Osteoblast (primary cell): ENCODE measurements around the gene AZIN2. TPM values are rescaled to one million over a fixed set of nuclear protein-coding genes. Genes with fewer than 3 reads are reported as not detected.
"Not testable (repeated sequence)": the region's sequence is repeated elsewhere in the genome, so short reads cannot be mapped to it uniquely, and the experiment has no call there.

Experiments used
- DNase-seq: peaks from one replicate; pipeline ENCODE4 v3.0.0; 2011; ENCODE audit warnings: low spot score, mixed read lengths; ENCODE audit not compliant: insufficient read length; ENCODE audit errors: missing footprints
- H2AFZ ChIP-seq: 2 replicates; pipeline ENCODE4 v1.6.0; 2011; ENCODE audit warnings: mild to moderate bottlenecking, low read length
- H3K27ac ChIP-seq: 2 replicates; pipeline ENCODE4 v1.5.1; 2011; ENCODE audit warnings: mild to moderate bottlenecking, low read depth, low read length, moderate library complexity
- H3K27me3 ChIP-seq: 2 replicates; pipeline ENCODE4 v1.6.0; 2012; ENCODE audit warnings: mild to moderate bottlenecking, control low read depth, inconsistent platforms, low read length, moderate library complexity; ENCODE audit not compliant: insufficient read depth
- H3K36me3 ChIP-seq: 2 replicates; pipeline ENCODE4 v1.5.1; 2011; ENCODE audit warnings: mild to moderate bottlenecking, low read length, control low read depth, moderate library complexity; ENCODE audit not compliant: insufficient read depth
- H3K4me1 ChIP-seq: 2 replicates; pipeline ENCODE4 v1.5.1; 2011; ENCODE audit warnings: mild to moderate bottlenecking, low read length, control low read depth, moderate library complexity; ENCODE audit not compliant: insufficient read depth
- H3K4me2 ChIP-seq: 2 replicates; pipeline ENCODE4 v1.6.0; 2011; ENCODE audit warnings: mild to moderate bottlenecking, low read length; ENCODE audit not compliant: insufficient read depth
- H3K4me3 ChIP-seq: fragments of 200-600 bp; sonication (generic); 3 replicates; pipeline ENCODE4 v1.5.1; 2012; ENCODE audit warnings: mild to moderate bottlenecking, low read length, inconsistent platforms; ENCODE audit not compliant: insufficient read depth
- H3K79me2 ChIP-seq: 2 replicates; pipeline ENCODE4 v1.6.0; 2012; ENCODE audit warnings: mild to moderate bottlenecking, low read length, control low read depth, inconsistent platforms; ENCODE audit not compliant: insufficient read depth
- H3K9me3 ChIP-seq: 2 replicates; pipeline ENCODE4 v1.5.1; 2011; ENCODE audit warnings: low read depth, low read length, control low read depth
- H4K20me1 ChIP-seq: 2 replicates; pipeline ENCODE4 v1.6.0; 2012; ENCODE audit warnings: mild to moderate bottlenecking, low read length, control low read depth; ENCODE audit not compliant: insufficient read depth
- total RNA-seq: library from RNA; depleted of rRNA; stranded (reverse); fragments of >200 nt; gene quantifications from 2 replicates; pipeline ENCODE4 v1.2.3, GENCODE V29; 2012
- TF ChIP-seq, protein P1 (sequence below): IDR thresholded peaks from 2 replicates; pipeline ENCODE4 v1.5.1; 2011; ENCODE audit warnings: mild to moderate bottlenecking, low read depth, low read length, moderate library complexity; ENCODE audit errors: extremely low read depth

Gene AZIN2
- total RNA-seq, 1 donor, result 18.8 TPM

DNA sequence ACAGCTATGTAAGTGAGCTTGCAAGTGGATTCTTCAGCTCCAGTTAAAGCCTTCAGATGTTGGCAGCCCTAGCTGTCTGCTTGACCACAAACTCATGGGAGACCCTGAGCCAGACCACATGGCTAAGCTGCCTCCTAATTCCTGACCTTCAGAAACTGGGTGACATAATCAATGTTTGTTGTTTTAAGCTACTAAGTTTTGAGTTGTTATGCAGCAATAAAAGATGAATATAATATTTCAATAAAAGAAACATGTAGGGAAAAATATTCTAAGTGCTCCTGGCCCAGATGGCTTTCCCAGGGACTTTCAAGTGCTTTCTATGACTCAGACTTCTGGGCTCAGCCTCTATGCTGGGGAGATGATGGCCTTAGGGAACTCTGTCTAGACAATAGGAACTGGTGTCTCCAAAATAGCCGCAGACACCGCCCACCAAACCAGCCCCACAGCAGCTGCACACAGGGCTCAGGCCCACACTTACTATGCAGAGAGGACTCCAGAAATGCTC lies 20.3 kb upstream of the AZIN2 start:
- H3K4me1 ChIP-seq, result peaks cover 12% of the 10 kb centered on the region
- no peak overlapping the region for H2AFZ ChIP-seq
- H3K79me2 ChIP-seq, result no peaks in the 10 kb centered on the region
- no peak overlapping the region for H3K4me3 ChIP-seq
- peak; percentile 95 for DNase-seq
- H3K9me3 ChIP-seq, result peaks cover 10% of the 10 kb centered on the region
- H3K27ac ChIP-seq, result peak overlapping the region; percentile 68
- H3K4me2 ChIP-seq, result peak overlapping the region; percentile 43
- H4K20me1 ChIP-seq, result no peaks in the 10 kb centered on the region
- no peaks in the 10 kb centered on the region for H3K27me3 ChIP-seq
- no peaks in the 10 kb centered on the region for H3K36me3 ChIP-seq
- TF ChIP-seq, protein P1, sequence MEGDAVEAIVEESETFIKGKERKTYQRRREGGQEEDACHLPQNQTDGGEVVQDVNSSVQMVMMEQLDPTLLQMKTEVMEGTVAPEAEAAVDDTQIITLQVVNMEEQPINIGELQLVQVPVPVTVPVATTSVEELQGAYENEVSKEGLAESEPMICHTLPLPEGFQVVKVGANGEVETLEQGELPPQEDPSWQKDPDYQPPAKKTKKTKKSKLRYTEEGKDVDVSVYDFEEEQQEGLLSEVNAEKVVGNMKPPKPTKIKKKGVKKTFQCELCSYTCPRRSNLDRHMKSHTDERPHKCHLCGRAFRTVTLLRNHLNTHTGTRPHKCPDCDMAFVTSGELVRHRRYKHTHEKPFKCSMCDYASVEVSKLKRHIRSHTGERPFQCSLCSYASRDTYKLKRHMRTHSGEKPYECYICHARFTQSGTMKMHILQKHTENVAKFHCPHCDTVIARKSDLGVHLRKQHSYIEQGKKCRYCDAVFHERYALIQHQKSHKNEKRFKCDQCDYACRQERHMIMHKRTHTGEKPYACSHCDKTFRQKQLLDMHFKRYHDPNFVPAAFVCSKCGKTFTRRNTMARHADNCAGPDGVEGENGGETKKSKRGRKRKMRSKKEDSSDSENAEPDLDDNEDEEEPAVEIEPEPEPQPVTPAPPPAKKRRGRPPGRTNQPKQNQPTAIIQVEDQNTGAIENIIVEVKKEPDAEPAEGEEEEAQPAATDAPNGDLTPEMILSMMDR, result no peak

DNA sequence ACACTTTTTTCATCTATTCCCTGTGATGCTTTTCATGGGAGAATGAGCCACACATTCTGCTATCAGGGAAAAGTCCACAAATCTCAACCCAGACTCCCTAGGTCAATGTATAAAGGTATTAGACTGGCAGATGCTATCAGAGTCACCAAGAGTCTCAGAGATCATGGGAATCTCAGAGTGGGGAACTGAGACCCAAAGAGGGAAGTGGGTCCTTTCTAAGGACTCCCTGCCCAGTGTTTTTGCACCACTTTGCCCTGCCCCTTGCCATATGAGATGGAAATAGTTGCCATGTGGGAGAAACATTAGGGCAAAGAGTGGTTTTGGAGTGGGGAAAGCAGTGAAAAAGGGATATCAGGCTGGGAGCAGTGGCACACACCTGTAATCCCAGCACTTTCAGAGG lies 19.1 kb upstream of the AZIN2 start:
- DNase-seq, result no peak
- Histone ChIP-seq H3K27me3 (no peaks in the 10 kb centered on the region), H3K4me3 (no peak overlapping the region), H3K9me3 (peaks cover 10% of the 10 kb centered on the region), H3K27ac (no peak overlapping the region), H2AFZ (no peak overlapping the region), H3K79me2 (no peaks in the 10 kb centered on the region), H3K4me1 (peaks cover 12% of the 10 kb centered on the region), H4K20me1 (no peaks in the 10 kb centered on the region), H3K36me3 (no peaks in the 10 kb centered on the region), H3K4me2 (no peak overlapping the region)
- TF ChIP-seq, protein P1, result no peak

DNA sequence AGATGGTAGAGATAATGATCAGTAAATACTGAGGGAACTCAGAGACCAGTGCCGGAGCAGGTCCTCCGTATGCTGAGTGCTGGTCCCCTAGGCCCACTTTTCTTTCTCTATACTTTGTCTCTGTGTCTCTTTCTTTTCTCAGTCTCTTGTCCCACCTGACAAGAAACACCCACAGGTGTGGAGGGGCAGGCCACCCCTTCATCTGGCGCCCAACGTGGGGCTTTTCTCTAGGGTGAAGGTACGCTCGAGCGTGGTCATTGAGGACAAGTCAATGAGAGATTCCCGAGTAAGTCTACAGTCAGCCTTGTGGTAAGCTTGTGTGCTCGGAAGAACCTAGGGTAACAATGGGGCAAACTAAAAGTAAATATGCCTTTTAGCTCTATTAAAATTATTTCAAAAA lies 16.7 kb upstream of the AZIN2 start:
- not testable (repeated sequence) for H3K9me3 ChIP-seq, H3K27me3 ChIP-seq, H3K27ac ChIP-seq, H3K4me2 ChIP-seq, H2AFZ ChIP-seq, H3K4me3 ChIP-seq, H3K36me3 ChIP-seq, H4K20me1 ChIP-seq, H3K79me2 ChIP-seq, DNase-seq
- H3K4me1 ChIP-seq, result peaks cover 12% of the 10 kb centered on the region

DNA sequence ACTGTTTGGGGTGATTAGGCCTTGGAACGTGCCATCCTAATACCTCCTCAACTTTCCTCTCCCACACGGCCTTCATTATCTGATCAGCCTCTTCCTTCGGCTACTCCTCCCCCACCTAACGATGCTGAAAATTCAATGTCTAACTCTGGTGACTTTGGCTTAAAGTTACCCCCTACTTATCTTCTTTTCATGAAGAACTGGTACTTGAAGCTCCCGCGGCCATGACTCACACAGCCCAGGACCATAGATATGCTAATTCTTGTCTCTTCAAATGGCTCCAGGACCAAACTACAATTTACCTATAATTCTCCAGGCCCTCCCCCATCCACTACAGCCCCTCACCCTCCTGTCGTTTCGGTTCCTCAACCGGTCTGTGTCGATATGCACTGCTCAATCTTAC lies 15.7 kb upstream of the AZIN2 start:
- Histone ChIP-seq H3K36me3 (no peaks in the 10 kb centered on the region), H3K4me1 (peaks cover 9% of the 10 kb centered on the region), H3K79me2 (no peaks in the 10 kb centered on the region), H3K9me3 (peaks cover 10% of the 10 kb centered on the region), H3K4me3 (no peak overlapping the region), H3K4me2 (no peak overlapping the region), H4K20me1 (no peaks in the 10 kb centered on the region), H2AFZ (no peak overlapping the region), H3K27ac (no peak overlapping the region), H3K27me3 (peaks cover 8% of the 10 kb centered on the region)
- TF ChIP-seq, protein P1, result no peak
- DNase-seq, result no peak

DNA sequence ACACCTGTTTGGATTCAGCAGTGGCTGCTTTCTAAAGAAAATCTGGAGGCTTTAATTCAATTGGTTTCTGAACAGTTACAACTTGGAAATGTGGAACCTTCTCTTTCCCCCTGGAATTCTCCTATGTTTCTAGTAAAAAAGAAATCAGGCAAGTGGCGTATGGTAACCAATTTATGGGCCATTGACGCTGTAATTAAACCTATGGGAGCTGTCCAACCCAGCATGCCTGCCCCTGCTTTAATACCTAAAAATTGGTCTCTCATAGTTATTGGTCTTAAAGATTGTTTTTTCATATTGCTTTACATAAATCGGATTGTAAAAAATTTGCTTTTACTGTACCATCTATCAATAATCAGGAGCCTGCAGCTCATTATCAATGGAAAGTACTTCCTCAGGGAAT lies 14.5 kb upstream of the AZIN2 start:
- H3K4me2 ChIP-seq, H3K9me3 ChIP-seq, H3K79me2 ChIP-seq, H3K4me1 ChIP-seq, H2AFZ ChIP-seq, DNase-seq, H3K4me3 ChIP-seq, H3K27ac ChIP-seq, H4K20me1 ChIP-seq, H3K36me3 ChIP-seq: not testable (repeated sequence)
- peaks cover 10% of the 10 kb centered on the region for H3K27me3 ChIP-seq

DNA sequence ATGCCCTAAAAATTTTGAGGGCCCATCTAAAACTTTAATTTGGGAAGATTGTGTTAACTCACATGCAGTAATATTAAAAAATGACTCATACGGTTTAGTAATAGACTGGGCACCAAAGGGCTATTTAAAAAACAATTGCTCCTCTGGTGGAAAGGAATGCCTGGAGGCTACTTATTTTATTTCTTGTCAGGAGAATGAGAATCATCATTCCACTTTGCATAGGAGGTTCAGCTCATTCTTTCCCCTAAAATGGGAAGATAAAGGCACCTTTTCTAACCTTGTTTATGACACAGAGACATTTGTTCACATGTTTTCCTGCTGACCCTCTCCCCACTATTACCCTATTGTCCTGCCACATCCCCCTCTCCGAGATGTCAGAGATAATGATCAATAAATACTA lies 12.8 kb upstream of the AZIN2 start:
- not testable (repeated sequence) for H3K4me2 ChIP-seq, H3K9me3 ChIP-seq, H3K4me3 ChIP-seq, DNase-seq, H3K4me1 ChIP-seq, H3K36me3 ChIP-seq, H4K20me1 ChIP-seq, H2AFZ ChIP-seq, H3K27ac ChIP-seq, H3K79me2 ChIP-seq
- H3K27me3 ChIP-seq, result peaks cover 10% of the 10 kb centered on the region
